Dermis microvascular lymphatic vessel endothelial cell (primary cell): ENCODE data around the gene CCNE1. TPM values are rescaled to one million over a fixed set of nuclear protein-coding genes. Genes with fewer than 3 reads are reported as not detected.
A peak's percentile ranks its signal among the peaks of the same experiment; 100 is the strongest.

Experiments used
- DNase-seq, 2 donors: peaks; one replicate each; pipeline versions ENCODE4 v3.0.0 to v3.0.0-alpha.2; 2010; ENCODE audit warnings: low read depth in 2 of 2
- total RNA-seq: library from RNA; depleted of rRNA; stranded (reverse); fragments of >200 nt; gene quantifications from 2 replicates; pipeline ENCODE4 v1.2.1, GENCODE V29; 2014

The CCNE1 gene
- total RNA-seq, 1 donor from 2014 or later = 4.0 TPM

DNA sequence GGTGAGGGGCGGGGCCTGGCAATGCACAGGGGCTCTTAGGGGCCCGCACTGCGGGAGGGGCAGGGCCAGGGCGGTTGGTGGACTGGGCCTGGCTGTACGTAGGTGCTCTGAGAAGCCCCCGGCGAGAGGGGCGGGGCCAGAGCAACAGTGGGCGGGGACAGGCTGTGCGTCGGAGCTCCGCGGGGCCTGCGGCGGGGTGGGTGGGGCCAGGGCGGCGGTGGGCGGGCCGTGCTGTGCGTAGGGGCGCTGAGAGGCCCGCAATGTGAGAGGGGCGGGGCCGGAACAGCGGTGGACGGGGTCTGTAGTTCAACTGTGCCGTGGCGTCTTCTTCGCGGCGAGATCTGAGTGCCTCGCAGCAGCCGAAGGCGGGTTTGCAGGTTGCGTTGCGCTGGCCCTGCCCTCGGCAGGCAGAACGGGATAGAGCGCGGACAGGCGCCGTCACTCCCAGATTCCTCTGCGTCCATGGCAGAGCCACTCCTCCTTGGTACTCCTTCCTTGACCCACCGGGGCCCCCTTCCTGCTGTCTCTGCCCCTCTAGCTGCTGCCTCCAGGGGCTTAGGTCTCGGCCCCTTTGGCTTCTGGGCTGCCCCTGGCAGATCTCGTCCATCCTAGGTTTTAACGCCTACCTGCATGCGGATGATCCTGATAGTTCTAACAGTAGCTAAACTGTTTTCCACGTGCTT lies 33.2 kb downstream of the CCNE1 start:
- peak; percentile 80 to 93 for DNase-seq

- DNase-seq = no peak
Measured at GRCh38 chr19:29845574-29846176, 33.9 kb downstream of the CCNE1 start.

- DNase-seq = no peak
Measured at GRCh38 chr19:29849208-29849607, 37.4 kb downstream of the CCNE1 start.

DNA sequence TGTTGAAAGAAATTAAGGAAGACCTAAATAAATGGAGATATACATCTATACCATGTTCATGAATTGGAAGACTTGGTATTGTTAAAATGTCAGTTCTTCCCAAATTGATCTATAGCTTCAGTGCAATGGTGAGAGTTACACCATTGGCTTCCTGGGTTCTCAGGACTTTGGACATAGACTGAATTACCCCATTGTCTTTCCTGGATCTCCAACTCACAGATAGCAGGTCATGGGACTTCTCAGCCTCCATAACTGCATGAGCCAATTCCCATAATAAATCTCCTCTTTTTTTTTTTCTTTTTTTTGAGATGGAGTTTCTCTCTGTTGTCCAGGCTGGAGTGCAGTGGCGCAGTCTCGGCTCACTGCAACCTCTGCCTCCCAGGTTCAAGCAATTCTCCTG lies 38.7 kb downstream of the CCNE1 start:
- DNase-seq = no peak

GRCh38 chr19:29851769-29852521 lies 40.2 kb downstream of the CCNE1 start:
- DNase-seq = no peak

- no peak for DNase-seq
Measured at GRCh38 chr19:29854033-29854432, 42.2 kb downstream of the CCNE1 start.

DNA sequence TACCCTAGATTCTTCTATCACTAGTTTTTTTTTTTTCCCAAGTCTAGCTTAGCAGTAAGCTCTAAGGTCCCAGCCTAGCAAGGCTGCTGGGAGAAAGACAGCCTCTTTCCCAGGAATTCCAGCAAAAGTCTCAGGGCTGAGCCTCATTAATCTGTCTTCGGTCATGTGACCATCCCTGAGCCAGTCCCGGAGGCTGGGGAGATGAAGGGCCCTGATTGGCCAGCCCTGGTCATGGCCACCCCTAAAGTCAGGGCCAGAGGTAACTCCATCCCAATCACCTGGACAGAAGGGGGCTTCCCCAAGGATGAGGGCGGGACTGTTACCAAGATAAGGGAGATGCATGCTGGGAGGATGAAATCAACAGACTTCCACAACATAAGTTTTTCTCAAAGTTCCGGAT lies 43.3 kb downstream of the CCNE1 start:
- no peak for DNase-seq

- no peak for DNase-seq
Measured at GRCh38 chr19:29855741-29856500, 44.1 kb downstream of the CCNE1 start.

- peak in 1 of 2 donors; percentile 22 for DNase-seq
Measured at GRCh38 chr19:29858000-29858596, 46.3 kb downstream of the CCNE1 start.

GRCh38 chr19:29858621-29859020 lies 46.8 kb downstream of the CCNE1 start:
- no peak for DNase-seq

DNA sequence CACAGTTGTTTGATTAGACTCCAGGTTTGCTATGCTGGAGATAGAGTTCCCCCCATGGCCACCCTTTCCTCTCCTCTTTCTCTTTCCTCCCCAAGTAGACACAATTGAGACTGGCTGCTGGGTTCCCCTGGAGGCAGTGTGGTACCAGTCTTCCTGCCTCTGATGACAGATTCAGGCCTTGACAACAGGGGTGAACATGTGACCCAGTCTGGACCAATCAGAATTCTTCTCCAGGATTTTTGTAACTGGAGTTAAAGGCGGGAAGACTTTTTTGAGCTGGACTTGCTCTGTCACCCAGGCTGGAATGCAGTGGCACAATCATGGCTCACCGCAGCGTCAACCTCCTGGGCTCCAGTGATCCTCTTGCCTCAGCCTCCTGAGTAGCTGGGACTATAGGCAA lies 48.7 kb downstream of the CCNE1 start:
- DNase-seq = no peak

- no peak for DNase-seq
Measured at GRCh38 chr19:29861574-29861973, 49.8 kb downstream of the CCNE1 start.

- DNase-seq = no peak
Measured at GRCh38 chr19:29866011-29866410, 54.2 kb downstream of the CCNE1 start.

DNA sequence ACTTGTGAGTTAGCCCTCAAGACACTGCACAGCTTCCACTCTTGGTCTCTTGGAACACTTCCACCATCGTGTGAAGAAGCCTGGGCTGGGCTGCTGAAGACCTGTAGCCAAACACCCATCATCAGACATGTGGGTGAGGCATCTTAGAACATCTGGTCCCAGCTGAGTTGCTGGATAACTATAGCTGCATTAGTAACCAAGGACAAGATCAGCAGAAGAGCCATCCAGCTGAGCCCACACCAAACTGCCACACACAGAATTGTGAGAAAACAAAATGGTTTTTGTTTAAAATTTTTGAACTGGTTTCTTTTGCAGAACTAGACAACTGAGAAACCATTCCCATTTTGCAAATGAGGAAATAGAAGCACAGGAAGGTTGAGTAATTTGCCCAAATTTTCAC lies 56.2 kb downstream of the CCNE1 start:
- DNase-seq = no peak

DNA sequence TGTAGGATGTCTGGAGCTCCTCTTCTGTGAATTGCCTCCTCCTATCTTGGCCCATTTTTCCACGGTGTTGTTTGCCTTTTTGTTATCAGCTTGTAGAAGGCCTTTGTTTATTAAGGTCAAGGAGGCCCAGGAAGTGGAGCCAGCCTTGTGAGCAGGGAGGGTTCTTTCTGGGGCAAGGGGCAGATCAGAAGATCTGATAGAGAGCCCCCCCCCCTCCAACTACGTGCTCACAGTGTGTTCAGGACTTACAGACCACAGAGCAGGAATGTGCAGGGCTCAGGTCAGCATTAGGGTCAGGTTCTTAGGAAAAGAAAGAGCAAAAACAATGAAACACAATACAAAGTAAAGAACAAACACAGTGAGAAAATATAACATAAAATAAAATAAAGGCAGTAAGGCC lies 59.4 kb downstream of the CCNE1 start:
- no peak for DNase-seq

DNA sequence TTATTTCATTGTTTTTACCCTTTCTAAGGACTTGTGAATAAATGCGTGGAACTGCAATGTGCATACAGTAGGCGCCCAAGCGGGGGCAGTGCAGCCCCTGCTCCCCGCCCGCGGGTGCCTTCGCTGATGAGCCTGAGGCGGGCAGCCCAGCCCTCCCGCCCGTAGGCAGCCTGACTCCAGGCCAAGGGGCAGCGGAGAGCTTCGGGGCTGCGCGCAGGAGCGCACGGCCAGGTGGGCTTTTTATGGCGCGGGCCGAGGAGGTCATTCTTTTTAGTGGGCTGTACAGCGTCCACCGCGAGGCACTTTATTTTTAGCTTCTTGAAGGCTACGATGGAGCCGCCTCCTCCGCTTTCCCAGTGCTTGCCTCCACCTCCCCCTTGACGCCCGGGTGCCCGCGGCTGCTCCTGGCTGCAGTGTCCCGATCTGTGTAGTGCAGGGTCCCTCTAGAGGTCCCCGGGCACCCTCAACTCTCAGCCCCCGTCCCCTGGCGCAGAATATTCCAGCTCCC lies 60.5 kb downstream of the CCNE1 start:
- peak in 1 of 2 donors; percentile 23 for DNase-seq

DNA sequence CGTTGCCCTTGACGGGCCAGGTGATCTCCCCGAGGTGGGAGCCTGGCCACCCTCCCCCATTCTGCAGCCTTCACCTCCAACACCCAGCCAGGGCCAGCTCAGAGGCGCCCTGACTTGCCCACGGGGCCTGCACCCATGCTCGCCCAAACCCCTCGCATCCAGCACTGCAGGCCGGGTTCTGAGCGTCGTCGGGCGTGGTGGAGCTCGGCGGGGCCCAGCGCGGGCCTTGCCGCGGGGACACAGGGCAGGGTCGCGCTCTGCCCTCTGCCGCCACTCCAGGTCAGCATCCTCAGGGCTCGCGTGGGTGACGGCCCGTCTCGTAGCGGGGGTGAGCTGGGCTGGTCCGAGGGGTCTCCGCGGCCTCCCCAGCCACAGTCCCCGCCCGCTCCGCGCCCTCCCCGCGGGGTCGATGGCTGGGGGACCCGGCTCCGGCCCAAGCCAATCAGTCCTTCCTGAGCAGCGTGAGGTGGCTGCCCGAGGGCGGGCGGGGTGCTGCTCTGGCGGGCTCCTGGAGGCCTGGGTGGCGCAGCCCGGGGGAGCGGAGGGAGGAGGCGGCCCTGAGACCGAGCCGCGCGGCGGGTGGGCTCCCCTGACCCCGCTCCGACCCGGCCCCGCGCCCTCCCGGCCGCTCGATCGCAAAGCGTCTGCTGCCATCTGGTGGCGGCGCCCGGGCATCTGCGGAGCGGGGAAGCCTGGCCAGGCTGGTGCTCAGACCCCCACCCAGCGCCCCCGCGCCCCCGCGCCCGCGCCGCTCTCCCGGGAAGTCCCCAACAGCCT lies 61.4 kb downstream of the CCNE1 start:
- peak in 1 of 2 donors; percentile 22 for DNase-seq
